ENCODE data around the gene ABLIM2.
A peak's percentile ranks its signal among the peaks of the same experiment; 100 is the strongest.
"Not testable (repeated sequence)": the region's sequence is repeated elsewhere in the genome, so short reads cannot be mapped to it uniquely, and the experiment has no call there.

Gene ABLIM2

GRCh38 chr4:8144359-8144758 is 14.3 kb downstream of the ABLIM2 start:
- FAIRE-seq, result no peak
- DNase-seq (ENCODE audit: insufficient read length, low spot score), result no peak

GRCh38 chr4:8143392-8144140 is 15.0 kb downstream of the ABLIM2 start:
- DNase-seq (ENCODE audit: insufficient read length, low spot score) (no peak), FAIRE-seq (no peak)

GRCh38 chr4:8142556-8142955 is 16.1 kb downstream of the ABLIM2 start:
- DNase-seq (ENCODE audit: insufficient read length, low spot score), result no peak
- no peak for FAIRE-seq

GRCh38 chr4:8141935-8142334 is 16.7 kb downstream of the ABLIM2 start:
- DNase-seq (ENCODE audit: insufficient read length, low spot score) (no peak), FAIRE-seq (no peak)

GRCh38 chr4:8140915-8141314 is 17.7 kb downstream of the ABLIM2 start:
- FAIRE-seq, result no peak

GRCh38 chr4:8139726-8140125 is 18.9 kb downstream of the ABLIM2 start:
- not testable (repeated sequence) for FAIRE-seq

More at GRCh38 chr4:8140915-8141314, 17.7 kb downstream of the ABLIM2 start:
- no peak for DNase-seq (ENCODE audit: insufficient read length, low spot score)

GRCh38 chr4:8136972-8137710 is 21.5 kb downstream of the ABLIM2 start:
- no peak for DNase-seq (ENCODE audit: insufficient read length, low spot score)
- no peak for FAIRE-seq

More at GRCh38 chr4:8139726-8140125, 18.9 kb downstream of the ABLIM2 start:
- DNase-seq (ENCODE audit: insufficient read length, low spot score), result not testable (repeated sequence)

GRCh38 chr4:8136529-8136928 is 22.1 kb downstream of the ABLIM2 start:
- FAIRE-seq, result peak; percentile 68
- no peak for DNase-seq (ENCODE audit: insufficient read length, low spot score)

GRCh38 chr4:8135666-8136065 is 22.9 kb downstream of the ABLIM2 start:
- no peak for FAIRE-seq
- no peak for DNase-seq (ENCODE audit: insufficient read length, low spot score)

DNA sequence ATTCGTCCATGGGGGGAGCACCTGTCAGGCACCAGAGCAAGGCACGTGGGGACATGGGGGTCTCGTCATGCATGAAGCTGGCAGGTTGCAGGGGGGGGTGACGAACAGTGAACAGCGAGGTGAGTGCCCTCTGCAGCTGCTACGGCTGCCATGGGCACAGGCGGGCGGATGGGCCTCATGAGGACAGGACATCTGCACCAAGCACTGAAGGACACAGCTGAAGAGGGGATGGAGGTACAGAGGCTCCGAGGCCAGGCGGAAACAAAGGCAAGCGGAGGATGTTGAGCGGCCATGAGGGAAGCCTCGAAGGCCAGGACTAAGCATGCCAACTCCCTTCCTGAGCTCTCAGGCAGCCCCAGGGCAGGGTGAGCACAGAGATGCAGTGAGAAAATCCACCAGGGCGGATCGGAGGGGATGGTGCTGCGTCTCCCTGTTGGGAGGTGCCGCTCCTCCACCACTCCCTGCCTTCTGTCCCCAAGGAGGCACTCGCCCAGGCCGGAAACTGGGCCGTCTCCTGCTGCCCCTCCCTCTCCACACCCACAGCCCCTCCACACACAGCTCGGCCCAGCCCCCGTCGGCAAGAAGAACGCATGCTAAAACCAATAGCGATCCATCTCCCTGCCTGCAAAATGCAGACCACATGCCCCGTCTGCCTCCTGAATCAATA is 24.6 kb downstream of the ABLIM2 start:
- no peak for DNase-seq (ENCODE audit: insufficient read length, low spot score)
- no peak for FAIRE-seq

DNA sequence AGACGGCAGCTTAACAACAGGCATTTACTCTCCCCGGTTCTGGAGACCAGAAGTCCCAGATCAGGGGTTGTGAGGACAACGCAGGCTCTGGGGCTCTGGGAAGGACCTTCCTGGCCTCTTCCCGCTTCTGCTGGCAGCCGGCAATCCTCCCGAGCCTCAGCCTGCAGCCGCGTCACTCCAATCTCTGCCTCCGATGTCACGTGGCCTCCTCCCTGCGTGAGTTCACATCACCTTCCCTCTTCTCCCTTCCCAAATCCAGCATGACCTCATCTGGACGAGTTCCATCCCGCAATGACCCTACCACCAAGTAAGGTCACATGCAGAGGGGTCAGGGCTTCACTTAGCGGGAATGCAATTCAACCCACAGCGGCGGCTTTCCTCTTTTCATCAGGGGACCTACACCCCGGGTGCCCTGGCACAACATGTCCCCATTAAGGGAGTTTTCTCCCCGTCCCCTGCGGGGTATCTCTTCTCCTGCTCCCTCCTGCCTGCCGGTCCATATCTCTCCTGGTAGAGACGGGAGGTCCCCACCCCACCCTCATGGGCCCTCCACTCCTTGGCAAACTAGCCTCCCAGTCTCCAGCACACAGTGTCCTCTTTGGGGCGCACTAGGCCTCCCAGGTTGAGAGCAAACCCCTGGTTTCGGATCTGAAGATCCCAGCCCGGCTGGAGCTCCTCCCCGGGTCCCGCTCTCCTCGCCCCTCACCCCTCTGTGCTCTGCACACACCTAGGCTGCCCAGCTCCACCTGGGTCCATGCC is 25.5 kb downstream of the ABLIM2 start:
- FAIRE-seq, result no peak
- DNase-seq (ENCODE audit: insufficient read length, low spot score), result no peak

GRCh38 chr4:8132400-8132799 is 26.2 kb downstream of the ABLIM2 start:
- DNase-seq (ENCODE audit: insufficient read length, low spot score) (no peak), FAIRE-seq (no peak)

DNA sequence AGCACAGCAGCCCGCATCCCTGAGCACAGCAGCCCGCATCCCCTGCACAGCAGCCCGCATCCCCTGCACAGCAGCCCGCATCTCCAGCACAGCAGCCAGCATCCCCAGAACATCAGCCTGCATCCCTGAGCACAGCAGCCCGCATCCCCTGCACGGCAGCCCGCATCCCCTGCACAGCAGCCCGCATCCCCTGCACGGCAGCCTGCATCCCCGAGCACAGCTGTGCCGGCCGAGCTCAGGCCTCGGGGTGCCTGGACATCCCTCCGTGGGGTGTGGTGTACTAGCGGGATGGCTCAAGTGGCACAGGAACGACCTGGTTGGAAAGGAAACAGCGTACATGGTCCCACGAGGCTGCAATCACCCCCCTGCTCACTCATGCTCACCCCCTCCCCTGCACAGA is 26.8 kb downstream of the ABLIM2 start:
- FAIRE-seq (no peak), DNase-seq (ENCODE audit: insufficient read length, low spot score) (no peak)

- FAIRE-seq, result no peak
These were observed 27.4 kb downstream of the ABLIM2 start for GRCh38 chr4:8131210-8131609.

GRCh38 chr4:8130346-8131066 is 28.1 kb downstream of the ABLIM2 start:
- DNase-seq (ENCODE audit: insufficient read length, low spot score) (no peak), FAIRE-seq (no peak)

More at GRCh38 chr4:8131210-8131609, 27.4 kb downstream of the ABLIM2 start:
- no peak for DNase-seq (ENCODE audit: insufficient read length, low spot score)

- FAIRE-seq (no peak), DNase-seq (ENCODE audit: insufficient read length, low spot score) (no peak)
These were observed 28.8 kb downstream of the ABLIM2 start for GRCh38 chr4:8129785-8130184.

DNA sequence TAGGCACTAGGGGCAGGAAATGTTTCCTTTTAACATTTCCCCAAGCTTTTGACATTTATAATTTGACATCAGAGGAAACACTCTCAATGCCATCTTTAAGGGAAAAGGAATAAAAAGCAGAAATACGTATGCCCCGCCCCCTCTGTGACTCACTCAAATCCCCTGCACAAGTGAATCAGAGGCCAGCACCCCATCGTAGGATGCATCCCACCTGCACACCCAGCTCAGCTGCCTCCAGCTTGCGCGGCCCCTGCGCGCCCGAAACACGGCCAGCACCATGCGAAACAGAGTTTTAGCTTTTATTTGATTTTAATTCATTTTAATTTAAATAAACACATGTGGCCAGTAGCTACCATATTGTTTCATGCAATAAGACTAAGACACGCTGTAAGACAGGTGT is 29.5 kb downstream of the ABLIM2 start:
- DNase-seq (ENCODE audit: insufficient read length, low spot score), result no peak
- no peak for FAIRE-seq

DNA sequence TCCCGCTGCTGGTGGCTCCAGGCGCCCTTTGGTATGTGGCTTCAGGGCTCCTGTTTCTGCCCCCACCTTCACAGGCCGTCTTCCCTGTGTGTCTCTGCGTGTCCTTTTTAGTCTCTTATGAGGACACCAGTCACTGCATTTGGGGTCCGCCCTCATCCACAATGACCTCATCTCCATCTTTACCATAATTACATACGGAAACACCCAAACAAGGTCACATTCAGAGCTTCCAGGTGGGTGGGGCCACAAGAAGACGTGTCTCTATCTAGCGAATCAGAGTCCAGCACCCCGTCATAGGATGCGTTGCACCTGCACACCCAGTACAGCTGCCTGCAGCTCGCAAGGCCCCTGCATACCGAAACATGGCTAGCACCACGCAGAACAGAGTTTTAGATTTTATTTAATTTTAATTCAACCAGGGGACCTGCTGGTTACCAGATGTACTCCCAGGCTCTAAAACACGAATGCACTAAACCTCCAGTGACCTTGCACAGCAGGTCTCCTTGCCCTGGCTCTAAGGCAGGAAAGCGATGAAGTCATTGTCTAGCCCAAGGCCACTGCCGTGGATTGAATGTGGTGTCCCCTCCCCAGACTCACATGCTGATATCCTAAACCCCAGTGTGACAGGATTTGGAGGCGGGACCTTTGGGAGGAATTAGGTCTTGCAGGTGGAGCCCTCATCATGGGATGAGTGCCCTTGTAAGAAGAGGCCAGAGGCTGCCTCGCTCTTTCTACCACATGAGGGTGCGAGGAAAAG is 30.3 kb downstream of the ABLIM2 start:
- DNase-seq (ENCODE audit: insufficient read length, low spot score) (no peak), FAIRE-seq (no peak)

GRCh38 chr4:8127051-8127826 is 31.4 kb downstream of the ABLIM2 start:
- FAIRE-seq (no peak), DNase-seq (ENCODE audit: insufficient read length, low spot score) (no peak)
